Left forelimb (tissue), 1 donor: ENCODE data around the gene GLB1L3.
"Not testable (repeated sequence)": the region's sequence is repeated elsewhere in the genome, so short reads cannot be mapped to it uniquely, and the experiment has no call there.

Experiments used
- DNase-seq: peaks from one replicate; pipeline ENCODE4 v3.0.0-alpha.2; 2018; ENCODE audit warnings: low spot score

GLB1L3 gene

DNA sequence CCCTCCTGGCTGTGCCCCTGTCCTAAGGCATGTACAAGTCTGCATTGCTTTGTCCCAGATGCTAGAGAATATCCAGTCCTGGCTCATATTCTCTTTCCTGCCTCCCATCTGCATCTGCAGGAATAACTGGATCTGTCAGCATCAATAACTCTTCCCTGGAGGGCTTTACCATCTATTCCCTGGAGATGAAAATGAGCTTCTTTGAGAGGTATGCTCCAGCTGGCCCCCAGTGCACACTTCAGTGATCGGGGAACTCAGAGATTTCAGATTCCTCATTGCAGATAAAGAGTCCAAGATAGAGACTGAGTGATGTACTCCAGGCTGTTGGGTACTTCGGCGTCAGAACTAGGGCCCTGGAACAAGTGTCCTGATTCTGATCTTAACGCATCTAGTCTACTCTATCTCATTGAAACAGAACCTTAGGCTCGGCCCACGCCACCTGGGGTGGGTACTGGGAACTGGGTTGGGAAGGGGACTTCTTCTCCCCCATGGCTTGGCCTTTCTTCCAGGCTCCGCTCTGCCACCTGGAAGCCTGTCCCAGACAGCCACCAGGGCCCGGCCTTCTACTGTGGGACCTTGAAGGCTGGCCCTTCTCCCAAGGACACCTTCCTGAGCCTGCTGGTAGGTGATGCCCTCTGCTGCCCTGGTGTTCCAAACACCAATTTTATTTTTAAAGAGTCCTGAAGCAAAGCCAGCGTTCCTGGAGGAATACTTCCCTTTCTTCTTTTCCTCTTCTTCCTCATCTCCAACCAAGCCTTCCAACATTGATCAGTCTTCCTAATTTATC, 37.8 kb downstream of the GLB1L3 start:
- no peak for DNase-seq

DNA sequence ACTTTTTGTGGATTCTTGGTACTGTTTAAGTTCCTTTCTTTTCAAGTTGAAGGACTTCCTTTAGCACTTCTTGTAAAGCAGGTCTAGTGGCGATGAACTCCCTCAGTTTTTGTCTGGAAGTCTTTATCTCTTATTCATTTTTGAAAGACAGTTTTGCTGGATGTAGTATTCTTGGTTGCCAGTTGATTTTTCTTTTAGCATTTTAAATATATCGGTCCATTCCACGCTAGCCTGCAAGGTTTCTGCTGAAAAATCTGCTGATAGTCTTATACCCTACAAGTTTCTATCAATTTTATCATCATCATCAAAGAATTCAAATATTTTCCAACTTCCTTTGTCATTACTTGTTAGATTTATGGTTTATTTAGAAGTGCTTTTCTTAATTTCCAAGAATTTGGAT, 40.9 kb downstream of the GLB1L3 start:
- DNase-seq, result no peak

DNA sequence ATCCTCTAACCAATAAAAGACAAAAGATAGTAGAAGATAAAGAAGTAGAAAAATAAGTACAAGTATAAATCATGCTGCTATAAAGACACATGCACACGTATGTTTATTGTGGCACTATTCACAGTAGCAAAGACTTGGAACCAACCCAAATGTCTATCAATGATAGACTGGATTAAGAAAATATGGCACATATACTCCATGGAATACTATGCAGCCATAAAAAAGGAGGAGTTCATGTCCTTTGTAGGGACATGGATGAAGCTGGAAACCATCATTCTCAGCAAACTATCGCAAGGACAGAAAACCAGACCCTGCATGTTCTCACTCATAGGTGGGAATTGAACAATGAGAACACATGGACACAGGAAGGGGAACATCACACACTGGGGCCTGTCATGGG, 45.2 kb downstream of the GLB1L3 start:
- not testable (repeated sequence) for DNase-seq

DNA sequence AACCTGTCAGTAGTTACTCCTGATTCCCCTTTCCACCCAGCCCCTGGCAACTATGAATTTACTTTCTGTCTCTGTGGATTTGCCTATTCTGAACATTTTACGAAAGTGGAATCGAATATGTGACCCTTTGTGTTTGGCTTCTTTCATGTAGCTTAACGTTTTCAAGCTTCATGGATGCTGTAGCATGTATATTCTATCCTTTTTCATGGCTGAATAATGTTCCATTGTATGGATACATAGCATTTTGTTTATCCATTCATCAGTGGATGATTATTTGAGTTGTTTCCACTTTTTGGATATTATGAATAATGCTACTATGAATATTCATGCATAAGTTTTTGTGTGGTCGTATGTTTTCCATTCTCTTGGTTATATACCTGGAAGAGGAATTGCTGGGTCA, 46.4 kb downstream of the GLB1L3 start:
- no peak for DNase-seq

DNA sequence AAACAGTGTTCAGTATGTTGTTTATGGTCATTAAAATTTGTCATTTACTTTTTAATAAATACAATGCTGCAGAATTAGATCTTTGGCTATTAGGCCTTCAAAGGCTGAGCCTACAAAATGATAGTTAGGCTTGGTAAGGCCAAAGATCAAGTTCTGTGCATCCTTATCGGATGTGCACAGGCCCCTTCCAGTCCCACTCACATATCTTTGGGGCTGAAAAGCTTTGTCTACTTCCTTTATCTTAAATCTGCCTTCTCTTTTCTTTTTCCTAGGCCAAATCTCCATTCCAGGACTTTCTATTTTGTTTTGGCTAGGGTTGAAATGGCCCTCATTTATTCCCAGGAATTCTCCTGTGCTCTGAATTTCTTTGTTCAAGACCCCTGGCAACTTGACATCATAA, 52.3 kb downstream of the GLB1L3 start:
- no peak for DNase-seq

DNA sequence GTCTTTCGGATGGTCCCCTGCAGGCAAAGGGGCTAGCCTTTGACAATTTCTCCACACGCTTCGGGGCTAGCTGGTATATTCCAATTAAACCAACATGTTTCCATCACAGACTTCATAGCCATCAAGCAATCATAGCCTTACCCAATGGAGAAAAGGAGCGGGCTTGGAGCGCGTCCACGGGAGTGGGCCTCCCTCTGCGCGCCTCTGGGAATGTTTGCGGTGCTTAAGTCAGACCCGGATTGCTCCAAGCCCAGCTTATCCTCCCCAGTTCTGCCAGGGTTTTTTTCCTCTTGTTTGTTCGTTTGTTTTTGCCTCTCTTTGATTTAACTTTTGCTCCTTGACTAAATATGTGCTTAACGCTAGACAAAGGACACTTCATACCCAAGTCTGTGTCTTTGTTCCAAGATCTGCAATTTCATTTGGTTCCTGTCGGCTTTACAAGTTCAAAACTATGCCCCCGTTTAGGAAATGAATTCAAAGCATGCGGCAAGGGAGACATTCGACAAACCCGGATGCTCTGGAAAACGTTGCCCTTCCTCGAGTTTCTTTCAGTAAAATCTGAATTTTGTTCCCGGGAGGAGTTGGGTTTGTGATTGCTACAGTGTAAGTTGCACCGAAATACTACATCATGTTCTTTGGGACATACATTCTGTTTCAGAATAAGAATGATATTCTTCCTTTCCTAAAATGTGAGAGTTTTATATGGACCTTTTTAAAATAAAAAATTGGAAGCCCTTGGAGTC, 54.6 kb downstream of the GLB1L3 start:
- no peak for DNase-seq

DNA sequence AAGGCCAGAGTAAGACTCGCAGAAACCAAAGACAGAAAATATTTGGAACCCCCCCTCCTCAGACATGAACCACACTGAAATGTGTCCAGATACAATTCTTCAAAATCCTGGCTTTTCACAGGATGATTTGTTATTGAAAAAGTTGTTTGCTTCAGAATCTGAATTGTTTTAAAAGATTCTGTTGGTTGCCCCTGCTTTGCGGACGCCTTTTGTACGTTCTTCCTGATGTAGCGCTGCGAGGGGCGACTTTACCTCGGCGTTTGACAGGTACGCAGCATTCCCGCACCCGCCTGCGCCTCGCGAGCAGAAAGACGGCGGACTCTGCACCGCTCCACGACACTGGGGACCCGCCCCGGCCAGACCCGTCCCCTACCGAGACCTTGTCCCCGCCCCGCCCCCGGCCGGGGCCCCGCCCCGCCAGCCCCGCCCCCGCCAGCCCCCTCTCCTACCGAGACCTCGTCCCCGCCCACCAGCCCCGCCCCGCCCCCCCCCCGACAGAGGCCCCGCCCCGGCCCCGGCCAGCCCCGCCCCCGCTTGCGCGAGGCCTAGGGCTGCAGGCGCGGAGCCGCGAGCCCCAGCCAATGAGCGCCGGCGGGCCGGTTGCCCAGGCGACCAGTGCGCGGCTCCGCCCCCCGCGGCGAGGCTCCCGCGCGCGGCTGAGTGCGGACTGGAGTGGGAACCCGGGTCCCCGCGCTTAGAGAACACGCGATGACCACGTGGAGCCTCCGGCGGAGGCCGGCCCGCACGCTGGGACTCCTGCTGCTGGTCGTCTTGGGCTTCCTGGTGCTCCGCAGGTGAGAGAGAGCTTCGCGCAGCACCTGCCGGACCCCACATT, 55.4 kb downstream of the GLB1L3 start, which contains the start of gene GLB1L2:
GLB1L2 (plus strand) TSS at position 635 of the 835 bp plus-strand sequence; CDS start at position 709, 74 bp downstream.
- DNase-seq, result peak; percentile 75

DNA sequence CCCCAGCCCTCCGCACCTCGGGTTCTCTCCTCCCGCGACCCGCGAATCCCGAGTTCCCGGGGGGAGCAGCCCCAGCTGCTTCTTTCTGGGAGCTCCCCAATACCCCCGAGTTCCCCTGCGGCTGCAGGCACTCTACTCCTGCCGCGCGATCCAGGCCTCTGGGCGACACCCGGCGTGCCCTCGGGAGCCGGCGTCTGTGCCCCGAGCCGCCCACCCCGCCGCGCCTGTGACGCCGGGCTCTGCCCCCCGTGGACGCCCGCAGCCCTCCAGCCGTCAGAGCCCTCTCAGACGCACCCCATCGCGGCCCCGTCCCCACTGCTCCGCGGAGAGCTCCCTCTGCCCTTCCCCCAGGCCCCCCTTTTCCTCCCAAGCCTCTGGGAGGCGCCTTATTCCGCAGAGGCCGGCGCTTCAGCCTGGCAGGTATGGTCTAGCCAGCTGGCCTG, 56.0 kb downstream of the GLB1L3 start:
- DNase-seq, result no peak

DNA sequence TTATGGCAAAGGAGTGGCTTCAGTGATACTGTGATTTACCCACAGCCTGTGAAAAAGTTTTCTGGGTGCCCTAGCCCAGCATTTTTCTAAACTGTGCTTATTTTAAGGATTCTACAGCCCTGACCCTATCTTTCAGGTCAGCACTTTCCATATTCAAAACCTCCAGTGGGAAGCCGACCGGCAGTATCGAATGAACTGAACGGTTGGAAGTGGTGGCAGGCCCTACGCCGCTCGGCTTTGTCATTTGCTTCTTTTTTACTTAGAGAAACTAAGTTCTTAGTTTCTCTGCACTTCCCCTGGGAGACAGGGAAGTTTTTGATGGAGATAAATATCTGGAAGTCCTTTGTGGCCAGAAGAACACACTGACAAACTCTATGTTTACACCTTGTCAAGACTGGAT, 56.6 kb downstream of the GLB1L3 start:
- DNase-seq, result no peak

DNA sequence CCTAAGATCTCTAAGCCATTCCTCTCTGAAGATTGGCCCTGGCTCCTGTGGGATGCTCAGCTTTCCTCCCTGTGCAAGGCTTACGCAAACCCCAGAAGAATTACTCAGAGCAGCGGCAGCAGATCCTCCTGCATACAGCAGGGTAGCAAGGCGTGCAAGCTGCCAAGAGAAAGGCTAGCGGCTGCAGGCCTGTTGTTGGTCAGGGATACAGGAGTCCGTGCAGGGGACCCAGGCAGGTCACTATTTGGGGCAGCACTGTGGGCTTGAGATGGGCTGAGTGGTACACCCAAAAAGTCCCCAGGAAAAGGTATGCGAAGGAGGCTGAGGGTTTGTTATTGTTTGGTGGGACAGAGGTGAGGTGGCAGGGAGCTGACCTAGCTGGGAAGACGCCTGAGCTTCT, 57.1 kb downstream of the GLB1L3 start:
- no peak for DNase-seq

DNA sequence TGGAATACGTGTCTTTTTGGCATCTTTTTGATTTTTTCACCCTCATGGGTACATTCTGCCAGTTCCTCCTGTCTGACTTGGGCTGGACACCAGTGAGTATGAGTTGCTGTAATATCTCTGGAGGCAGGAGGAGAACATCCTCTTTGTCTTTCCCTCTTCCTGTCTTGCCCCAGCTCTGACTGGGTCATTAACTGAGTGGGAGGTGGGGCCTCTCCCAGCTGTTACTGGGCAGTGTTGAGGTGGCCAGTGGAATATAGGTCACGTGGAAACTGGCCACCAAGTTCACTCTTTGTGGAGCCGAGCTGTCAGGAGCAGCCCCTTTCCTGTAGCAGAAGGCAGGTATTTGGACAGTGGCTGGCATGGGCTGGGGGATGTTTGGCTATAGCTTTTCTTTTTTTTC, 57.8 kb downstream of the GLB1L3 start:
- no peak for DNase-seq

DNA sequence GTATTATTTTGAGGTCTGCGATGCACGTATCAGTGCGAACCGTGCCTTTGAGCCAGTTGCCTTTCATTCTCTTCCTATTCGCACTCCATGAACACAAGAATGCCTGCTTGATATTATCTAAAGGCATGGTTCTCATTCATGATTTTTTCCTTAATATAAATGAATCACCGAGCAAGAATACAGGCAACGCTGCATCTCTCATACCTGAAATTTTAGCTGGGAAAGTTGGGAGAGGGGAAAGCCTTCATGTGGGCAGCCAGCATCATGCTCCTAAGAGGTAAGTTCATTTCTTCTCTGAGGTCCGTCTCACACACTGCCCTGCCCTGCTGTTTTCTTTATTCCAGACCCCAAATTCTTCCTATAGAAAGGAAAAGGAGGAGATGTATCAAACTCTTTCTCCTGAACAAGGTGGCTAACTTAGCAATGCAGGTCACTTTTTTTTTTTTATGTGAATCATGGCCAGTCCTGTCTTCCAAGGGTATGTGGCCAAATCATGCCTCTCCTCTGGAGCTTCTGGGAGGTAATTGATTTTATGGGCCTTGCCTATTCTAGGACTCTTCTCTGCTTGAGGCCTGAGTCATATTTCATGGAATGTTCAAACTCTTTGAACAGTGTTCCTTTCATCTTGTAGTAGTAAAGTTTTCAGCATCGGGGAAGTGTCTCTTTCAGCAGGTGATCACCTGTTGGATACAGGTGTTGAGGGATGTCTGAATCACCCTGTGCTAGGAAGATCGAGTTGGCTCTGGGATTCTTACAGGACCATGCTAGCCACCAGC, 58.8 kb downstream of the GLB1L3 start:
- no peak for DNase-seq

DNA sequence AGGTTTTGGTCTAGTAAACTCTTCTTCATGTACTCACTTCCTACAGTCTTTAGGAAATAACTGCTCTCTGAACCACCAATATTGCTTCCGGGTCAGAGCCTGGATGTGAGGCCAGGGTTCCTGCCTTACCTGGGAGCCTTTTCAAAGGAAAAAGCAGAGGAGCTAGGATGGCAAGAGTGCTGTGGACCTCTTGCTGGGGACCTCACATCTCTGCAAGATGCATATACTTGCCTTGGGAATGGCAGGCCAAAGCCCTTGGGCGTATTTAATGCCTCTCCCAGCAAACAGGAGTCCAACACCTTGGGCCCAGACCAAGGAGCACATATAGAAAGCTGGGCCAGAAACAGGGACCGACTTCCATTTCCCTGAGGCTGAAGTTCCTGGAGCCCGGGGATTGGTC, 60.9 kb downstream of the GLB1L3 start:
- no peak for DNase-seq

DNA sequence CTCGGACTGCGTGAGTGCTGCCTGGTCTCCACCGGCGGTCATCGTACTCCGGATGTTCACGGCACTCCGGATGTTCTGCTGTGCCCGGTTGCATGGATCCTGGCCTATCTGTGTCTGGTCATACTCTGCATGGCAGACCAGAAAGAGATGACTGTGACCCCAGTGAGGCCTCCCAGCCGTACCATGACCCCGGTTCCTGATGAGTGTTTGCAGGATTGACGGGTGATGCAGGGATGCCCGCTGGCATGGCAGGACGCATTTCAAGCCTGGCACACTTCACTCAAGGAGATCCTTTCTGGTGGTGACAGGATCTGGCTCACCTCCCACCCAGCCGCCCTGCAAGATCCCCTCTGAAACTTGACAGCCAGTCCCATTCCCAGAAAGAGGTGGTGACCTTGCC, 61.9 kb downstream of the GLB1L3 start:
- DNase-seq, result no peak

DNA sequence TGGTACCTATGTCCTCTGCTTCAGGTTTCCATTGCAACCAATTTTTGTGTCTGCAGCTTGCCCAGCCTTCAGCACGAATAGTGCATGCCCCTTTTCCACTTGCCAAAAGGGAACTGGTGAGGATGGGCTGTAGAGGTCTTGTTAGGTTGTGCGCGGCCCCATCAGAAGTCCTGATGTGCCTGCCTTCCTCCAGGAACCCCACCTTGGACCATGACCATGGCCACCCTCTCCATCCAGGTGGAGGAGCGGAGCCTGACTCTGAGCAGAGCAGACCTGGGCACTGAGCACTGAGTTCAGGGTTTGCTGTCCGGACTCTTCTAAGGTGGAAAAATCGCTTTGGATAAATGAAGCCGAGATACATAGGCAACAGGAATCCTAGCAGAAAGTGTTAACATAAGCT, 62.5 kb downstream of the GLB1L3 start:
- DNase-seq, result no peak

DNA sequence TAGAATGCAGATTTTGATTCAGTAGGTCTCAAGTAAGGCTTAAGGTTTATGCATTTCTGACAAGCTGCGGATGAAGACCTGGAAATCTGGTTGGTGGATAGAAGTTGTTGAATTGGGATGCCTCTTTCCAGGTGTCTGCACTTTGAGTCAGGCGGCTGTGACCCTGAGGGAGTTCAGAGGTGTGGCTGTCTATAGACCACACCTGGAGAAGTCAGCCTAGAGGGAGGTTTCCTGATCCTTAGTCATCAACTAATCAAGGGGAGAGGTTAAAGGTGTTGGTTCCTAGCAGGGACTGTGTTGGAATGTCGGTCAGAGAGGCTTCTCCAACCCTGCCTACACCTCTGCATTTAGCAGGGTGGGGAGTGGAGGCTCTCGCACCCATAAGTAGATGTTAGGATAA, 63.6 kb downstream of the GLB1L3 start:
- no peak for DNase-seq

DNA sequence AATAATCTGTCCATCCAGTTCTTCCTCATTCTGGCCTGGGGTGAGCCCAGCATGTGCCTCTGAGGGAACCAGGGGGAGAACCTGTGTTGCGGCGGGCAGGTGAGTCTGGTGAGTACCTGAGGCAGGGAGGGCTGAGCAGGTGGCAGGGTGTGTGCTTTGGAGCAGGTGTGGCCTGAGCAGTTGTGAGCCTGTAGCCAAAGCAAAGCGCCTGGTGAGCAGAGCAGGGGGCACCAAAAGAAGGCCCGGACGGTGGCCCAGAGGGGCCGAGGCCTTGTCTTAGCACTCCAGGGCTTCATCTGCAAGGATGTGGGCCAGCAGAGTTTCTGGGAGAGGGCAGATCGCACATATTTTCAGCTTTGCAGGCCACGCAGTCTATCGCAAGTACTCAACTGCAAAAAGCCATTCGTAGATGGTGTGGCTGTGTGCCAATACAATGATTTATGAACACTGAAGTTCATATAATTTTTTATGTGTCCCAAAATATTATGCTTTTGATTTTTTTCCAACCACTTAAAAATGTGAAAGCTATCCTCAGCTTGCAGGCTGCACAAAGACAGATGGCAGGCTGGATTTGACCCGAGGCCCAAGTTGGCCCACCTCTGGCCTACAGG, 64.3 kb downstream of the GLB1L3 start:
- no peak for DNase-seq

DNA sequence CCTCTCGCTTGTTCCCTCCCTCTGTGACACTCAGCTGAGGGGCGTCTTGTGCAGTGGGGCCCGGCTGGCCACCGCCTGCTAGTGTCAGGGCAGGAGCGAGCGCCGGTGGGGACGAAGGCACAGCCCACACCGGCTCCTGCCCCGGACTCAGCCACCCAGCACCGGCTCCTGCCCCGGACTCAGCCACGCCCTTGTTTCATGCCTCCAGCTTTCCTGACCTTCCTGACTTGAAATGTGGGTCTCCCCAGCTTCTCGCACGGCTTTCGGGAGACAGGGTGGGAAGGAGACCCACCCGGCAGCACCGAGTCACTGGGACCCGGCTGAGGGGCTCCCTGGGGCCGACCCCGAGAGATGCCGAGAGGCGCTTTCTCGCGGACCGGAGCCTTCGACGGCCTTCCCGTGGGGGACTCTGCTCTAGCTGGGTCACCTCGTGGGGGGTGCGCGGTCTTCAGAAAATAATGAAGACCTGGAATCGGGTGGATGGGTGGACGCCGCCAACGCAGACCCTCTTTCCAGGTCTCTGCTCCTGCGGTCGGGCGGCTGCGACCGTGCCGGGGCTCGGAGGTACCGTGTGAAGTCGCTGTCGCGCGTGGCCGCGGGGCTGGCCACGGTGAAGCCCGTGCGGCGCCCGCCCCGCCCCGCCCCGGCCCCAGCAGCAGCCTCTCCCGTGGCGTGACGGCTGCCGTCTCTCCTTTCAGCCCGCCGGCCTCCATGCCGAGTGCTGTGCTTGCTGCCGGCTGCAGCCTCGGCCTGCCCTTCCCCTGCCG, 65.8 kb downstream of the GLB1L3 start:
- no peak for DNase-seq

DNA sequence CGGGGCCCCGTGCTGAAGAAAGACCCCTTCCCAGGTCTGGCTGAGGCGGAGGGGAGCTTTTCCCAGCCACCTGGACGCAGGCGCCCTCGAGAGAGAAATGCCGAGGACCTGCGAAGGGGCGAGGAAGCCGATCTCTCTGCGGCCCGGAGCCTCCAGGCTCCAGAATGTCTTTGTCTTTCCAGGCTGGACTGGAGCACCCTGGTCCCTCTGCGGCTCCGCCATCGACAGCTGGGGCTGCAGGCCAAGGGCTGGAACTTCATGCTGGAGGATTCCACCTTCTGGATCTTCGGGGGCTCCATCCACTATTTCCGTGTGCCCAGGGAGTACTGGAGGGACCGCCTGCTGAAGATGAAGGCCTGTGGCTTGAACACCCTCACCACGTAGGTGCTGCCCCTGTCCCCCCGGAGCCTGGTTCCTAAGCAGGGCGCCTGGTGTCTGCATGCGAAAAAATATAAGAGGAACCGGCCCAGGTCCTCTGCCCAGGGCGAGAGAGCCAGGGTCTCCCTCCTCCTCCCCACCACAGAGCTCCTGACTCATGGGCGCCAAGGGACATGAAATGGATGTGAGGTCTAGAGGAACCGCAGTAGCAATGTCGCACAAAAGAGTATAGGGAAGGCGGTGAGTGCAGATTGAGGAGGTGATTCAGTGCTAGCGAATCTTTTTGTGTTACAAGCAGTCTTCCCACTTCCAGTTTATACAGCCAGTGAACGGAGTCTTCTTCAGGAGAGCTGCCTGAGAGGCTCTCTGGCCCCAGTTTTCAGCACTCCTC, 66.6 kb downstream of the GLB1L3 start:
- no peak for DNase-seq

DNA sequence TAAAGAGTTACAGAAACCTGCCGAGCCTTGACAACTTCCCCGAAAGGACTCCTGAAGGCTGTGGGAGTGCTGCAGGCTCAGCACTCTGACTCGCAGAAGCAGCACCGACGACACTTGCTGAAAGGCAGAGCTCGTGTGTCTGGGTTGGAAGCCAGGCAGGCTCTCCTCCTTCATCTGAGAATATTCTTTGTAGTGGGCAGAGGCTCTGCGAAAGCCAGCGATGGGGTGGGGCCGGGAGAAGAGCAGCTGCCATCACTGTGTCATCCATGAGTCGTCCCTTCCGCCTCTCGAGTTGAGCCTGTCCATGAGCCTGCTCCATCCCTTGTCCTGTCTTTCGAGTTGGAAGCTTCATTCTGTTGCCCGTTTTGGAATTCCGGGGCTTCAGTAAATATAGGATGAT, 67.5 kb downstream of the GLB1L3 start:
- no peak for DNase-seq
